ENCODE data around the gene CFAP221. TPM values are rescaled to one million over a fixed set of nuclear protein-coding genes. Genes with fewer than 3 reads are reported as not detected.

CFAP221 gene
- total RNA-seq, 1 donor from 2014 or later, result 0.45 TPM

DNA sequence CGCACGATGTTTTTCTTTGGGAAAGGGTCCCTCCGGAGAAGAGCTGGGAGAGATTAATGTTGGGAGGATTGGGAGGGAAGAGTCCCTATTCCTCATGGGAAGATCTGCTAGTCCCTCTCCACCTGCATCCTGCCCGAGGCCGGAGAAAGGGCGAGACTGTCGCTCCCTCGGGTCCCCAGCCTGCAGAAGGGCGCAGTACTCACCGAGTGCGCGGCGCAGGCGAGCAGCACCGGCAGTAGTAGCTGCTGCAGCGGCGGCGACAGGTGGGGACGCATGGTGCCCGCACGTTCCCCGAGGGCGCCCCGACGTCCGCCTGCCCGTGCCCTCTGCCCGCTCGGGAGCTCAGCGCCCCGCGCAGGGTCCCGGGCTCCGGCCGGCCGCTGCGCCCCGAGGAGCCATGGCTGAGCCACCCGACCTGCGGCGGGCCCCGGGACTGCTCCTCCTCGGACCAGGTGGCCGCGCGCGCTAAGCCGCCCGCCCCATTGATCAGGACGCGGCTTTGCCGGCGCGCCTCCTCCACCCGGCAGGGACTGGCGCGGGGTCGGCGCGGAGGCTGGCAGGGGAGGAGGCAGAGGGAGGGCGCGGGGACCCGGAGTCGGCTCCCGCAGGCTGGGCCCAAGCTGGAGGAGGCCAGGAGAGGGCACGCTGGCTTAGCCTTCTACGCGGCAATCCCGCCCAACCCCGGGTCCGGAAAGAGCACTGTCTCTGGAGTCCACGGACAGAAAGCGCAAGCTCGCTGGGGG, 20.1 kb upstream of the CFAP221 start, which contains the start of gene SCTR:
SCTR (minus strand) TSS at position 532 of the 743 bp plus-strand sequence; CDS start at position 275, 257 bp downstream.
- TF ChIP-seq, protein P1, sequence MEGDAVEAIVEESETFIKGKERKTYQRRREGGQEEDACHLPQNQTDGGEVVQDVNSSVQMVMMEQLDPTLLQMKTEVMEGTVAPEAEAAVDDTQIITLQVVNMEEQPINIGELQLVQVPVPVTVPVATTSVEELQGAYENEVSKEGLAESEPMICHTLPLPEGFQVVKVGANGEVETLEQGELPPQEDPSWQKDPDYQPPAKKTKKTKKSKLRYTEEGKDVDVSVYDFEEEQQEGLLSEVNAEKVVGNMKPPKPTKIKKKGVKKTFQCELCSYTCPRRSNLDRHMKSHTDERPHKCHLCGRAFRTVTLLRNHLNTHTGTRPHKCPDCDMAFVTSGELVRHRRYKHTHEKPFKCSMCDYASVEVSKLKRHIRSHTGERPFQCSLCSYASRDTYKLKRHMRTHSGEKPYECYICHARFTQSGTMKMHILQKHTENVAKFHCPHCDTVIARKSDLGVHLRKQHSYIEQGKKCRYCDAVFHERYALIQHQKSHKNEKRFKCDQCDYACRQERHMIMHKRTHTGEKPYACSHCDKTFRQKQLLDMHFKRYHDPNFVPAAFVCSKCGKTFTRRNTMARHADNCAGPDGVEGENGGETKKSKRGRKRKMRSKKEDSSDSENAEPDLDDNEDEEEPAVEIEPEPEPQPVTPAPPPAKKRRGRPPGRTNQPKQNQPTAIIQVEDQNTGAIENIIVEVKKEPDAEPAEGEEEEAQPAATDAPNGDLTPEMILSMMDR (IDR thresholded peaks at IDR 0.05), result no peak
- no peak within 1 kb of the TSS for H3K27ac Mint-ChIP-seq (ENCODE audit: unreplicated experiment)
- H3K9me3 Mint-ChIP-seq (ENCODE audit: low read depth), result no peaks in the 10 kb centered on the region
- DNase-seq (ENCODE audit: low spot score), result no peak
- H3K4me3 Mint-ChIP-seq (ENCODE audit: unreplicated experiment), result peak within 1 kb of the TSS; percentile 38
- peaks cover 10% of the 10 kb centered on the region for H3K4me1 Mint-ChIP-seq (ENCODE audit: low read depth)
- no peaks in the 10 kb centered on the region for H3K36me3 Mint-ChIP-seq (ENCODE audit: low read depth)
- H3K27me3 Mint-ChIP-seq (ENCODE audit: low read depth), result peaks cover 65% of the 10 kb centered on the region

DNA sequence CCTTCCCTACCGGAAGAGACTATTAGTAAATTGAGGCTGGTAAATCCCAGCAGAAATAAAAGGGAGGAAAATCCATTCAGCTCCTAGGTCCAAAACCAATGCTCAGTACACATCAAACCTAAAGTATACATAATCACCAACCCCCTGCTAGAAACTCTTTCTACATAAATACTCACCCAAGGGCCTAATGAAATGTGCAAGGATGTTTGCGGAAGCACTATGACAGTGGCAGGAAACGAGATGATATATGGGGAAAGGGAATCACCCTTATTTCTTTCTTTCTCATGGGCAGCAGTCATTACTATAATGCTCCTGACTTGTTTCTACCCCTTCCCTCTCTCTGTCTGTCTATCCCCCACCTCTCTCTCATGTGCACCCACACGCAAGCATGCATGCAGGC, 18.6 kb upstream of the CFAP221 start:
- no peaks in the 10 kb centered on the region for H3K9me3 Mint-ChIP-seq (ENCODE audit: low read depth)
- TF ChIP-seq, protein P1 (IDR thresholded peaks at IDR 0.05), result no peak
- H3K4me1 Mint-ChIP-seq (ENCODE audit: low read depth), result peaks cover 10% of the 10 kb centered on the region
- H3K4me3 Mint-ChIP-seq (ENCODE audit: unreplicated experiment), result no peak overlapping the region
- H3K27ac Mint-ChIP-seq (ENCODE audit: unreplicated experiment), result no peak overlapping the region
- H3K36me3 Mint-ChIP-seq (ENCODE audit: low read depth), result no peaks in the 10 kb centered on the region
- peaks cover 65% of the 10 kb centered on the region for H3K27me3 Mint-ChIP-seq (ENCODE audit: low read depth)
- no peak for DNase-seq (ENCODE audit: low spot score)

DNA sequence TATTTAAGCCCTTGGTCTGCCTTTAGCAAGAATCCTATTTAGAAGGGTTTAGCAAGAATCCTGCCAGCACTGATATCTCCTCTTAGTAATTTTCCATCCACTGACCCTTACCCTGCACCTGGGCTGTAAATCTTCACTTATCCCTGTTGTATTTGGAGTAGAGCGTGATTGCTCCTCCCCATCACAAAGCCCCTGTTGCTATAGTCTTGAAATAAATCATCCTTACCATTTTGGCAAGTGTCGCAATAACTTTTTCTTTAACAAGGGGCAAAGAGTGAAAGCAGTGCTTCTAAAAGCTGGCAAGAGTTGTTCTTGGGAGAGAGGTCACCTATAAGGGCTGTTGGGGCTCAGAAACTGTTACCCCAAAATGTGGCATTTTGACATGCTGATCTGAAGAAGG, 16.2 kb upstream of the CFAP221 start:
- Mint-ChIP-seq H3K27ac (ENCODE audit: unreplicated experiment) (no peak overlapping the region), H3K9me3 (ENCODE audit: low read depth) (peaks cover 9% of the 10 kb centered on the region), H3K4me3 (ENCODE audit: unreplicated experiment) (no peak overlapping the region), H3K4me1 (ENCODE audit: low read depth) (peaks cover 10% of the 10 kb centered on the region), H3K27me3 (ENCODE audit: low read depth) (peaks cover 61% of the 10 kb centered on the region), H3K36me3 (ENCODE audit: low read depth) (peaks cover 7% of the 10 kb centered on the region)
- no peak for DNase-seq (ENCODE audit: low spot score)
- TF ChIP-seq, protein P1 (IDR thresholded peaks at IDR 0.05), result no peak

DNA sequence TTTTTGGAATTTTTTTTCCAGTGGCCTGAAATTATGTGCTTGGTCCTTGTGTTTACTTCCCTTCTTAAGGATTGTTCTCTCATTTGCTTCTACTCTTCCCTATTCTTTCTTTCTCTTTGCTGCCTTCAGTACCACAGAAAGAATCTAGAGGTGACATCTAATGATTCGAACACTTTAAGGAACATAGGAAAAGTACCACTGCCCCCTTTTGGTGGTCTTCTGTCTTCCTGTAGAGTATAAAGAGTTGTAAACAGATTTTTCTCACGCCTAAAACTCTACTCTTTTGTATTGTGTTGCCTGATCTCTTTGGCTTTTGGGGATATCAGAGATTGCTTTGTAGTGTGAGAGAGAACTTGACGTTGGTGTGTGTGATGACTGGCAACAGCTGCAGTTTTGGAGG, 13.0 kb upstream of the CFAP221 start:
- no peaks in the 10 kb centered on the region for H3K4me1 Mint-ChIP-seq (ENCODE audit: low read depth)
- H3K27ac Mint-ChIP-seq (ENCODE audit: unreplicated experiment), result no peak overlapping the region
- no peak overlapping the region for H3K4me3 Mint-ChIP-seq (ENCODE audit: unreplicated experiment)
- TF ChIP-seq, protein P1 (IDR thresholded peaks at IDR 0.05), result peak; percentile 50
- peaks cover 33% of the 10 kb centered on the region for H3K9me3 Mint-ChIP-seq (ENCODE audit: low read depth)
- peaks cover 19% of the 10 kb centered on the region for H3K36me3 Mint-ChIP-seq (ENCODE audit: low read depth)
- DNase-seq (ENCODE audit: low spot score), result no peak
- peaks cover 38% of the 10 kb centered on the region for H3K27me3 Mint-ChIP-seq (ENCODE audit: low read depth)

DNA sequence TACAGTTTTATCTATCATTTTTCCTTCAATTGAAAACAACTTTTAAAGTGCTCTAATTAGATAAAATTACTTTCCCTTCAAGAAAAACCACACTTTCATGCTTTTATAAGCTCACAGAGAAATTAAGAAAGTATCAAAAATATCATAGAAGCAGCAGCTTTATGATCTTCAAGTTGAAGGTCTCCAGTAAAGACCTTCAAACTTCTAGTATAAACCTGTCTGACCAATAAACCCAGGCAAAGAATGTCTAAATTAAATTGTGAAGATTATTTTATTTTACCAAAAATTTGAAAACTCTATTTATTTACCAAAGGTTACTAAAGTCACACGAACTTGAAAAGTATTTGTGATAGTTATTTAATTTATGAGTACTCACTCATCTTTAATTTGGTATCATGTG, 10.7 kb upstream of the CFAP221 start:
- Mint-ChIP-seq H3K4me1 (ENCODE audit: low read depth) (no peaks in the 10 kb centered on the region), H3K36me3 (ENCODE audit: low read depth) (peaks cover 19% of the 10 kb centered on the region), H3K9me3 (ENCODE audit: low read depth) (peaks cover 33% of the 10 kb centered on the region), H3K27me3 (ENCODE audit: low read depth) (peaks cover 28% of the 10 kb centered on the region), H3K27ac (ENCODE audit: unreplicated experiment) (no peak overlapping the region), H3K4me3 (ENCODE audit: unreplicated experiment) (no peak overlapping the region)
- TF ChIP-seq, protein P1 (IDR thresholded peaks at IDR 0.05), result no peak
- DNase-seq (ENCODE audit: low spot score), result no peak

Measured in chondrocyte (in vitro differentiated cells).